ENCODE data around the gene CTSO.

DNA sequence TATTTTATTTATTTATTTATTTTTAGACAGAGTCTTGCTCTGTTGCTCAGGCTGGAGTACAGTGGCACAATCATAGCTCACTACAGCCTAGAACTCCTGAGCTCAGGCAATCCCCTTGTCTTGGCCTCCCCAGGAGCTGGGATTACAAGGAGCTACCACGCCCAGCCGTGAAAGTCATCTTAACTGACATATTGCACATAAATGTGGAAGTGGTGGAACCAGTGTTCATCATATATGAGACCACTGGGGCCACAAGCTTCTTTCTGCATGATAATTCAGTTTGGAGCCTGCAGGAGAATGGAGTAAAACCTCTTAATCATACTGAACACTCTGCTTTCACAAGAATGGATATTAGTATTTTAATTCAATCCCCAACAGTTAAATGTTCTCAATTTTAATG lies 12.5 kb upstream of the CTSO start:
- TF ChIP-seq, protein P1, sequence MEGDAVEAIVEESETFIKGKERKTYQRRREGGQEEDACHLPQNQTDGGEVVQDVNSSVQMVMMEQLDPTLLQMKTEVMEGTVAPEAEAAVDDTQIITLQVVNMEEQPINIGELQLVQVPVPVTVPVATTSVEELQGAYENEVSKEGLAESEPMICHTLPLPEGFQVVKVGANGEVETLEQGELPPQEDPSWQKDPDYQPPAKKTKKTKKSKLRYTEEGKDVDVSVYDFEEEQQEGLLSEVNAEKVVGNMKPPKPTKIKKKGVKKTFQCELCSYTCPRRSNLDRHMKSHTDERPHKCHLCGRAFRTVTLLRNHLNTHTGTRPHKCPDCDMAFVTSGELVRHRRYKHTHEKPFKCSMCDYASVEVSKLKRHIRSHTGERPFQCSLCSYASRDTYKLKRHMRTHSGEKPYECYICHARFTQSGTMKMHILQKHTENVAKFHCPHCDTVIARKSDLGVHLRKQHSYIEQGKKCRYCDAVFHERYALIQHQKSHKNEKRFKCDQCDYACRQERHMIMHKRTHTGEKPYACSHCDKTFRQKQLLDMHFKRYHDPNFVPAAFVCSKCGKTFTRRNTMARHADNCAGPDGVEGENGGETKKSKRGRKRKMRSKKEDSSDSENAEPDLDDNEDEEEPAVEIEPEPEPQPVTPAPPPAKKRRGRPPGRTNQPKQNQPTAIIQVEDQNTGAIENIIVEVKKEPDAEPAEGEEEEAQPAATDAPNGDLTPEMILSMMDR (conservative IDR thresholded peaks at IDR 0.05; ENCODE audit: low read depth, low read length), result no peak
- TF ChIP-seq EZH2 (IDR thresholded peaks at IDR 0.05; ENCODE audit: low read length, unreplicated experiment), result no peak

Data from PC-3 (cell line).